HG03280 (cell line): ENCODE measurements around the gene HVCN1.
A peak's percentile ranks its signal among the peaks of the same experiment; 100 is the strongest.
"Not testable (repeated sequence)": the region's sequence is repeated elsewhere in the genome, so short reads cannot be mapped to it uniquely, and the experiment has no call there.

Source experiments
- ATAC-seq: cut with Tn5 transposase; IDR thresholded peaks from one replicate; pipeline ENCODE4 v1.9.1; 2021; ENCODE audit warnings: mild to moderate bottlenecking, moderate library complexity; ENCODE audit not compliant: unreplicated experiment

HVCN1 gene

GRCh38 chr12:110619534-110619953 lies 69.4 kb downstream of the HVCN1 start:
- ATAC-seq: no peak

- no peak for ATAC-seq
Measured at GRCh38 chr12:110616471-110617115, 72.3 kb downstream of the HVCN1 start.

GRCh38 chr12:110615171-110615570 lies 73.7 kb downstream of the HVCN1 start:
- ATAC-seq: no peak

- ATAC-seq: peak; percentile 94
Measured at GRCh38 chr12:110613771-110614684, 74.9 kb downstream of the HVCN1 start, which contains the start of gene TCTN1. Gene TCTN1, plus strand, starts transcription at chr12:110614129. Its CDS starts 54 bp downstream, at chr12:110614183.

- no peak for ATAC-seq
Measured at GRCh38 chr12:110613071-110613770, 75.7 kb downstream of the HVCN1 start.

GRCh38 chr12:110606253-110606611 lies 82.7 kb downstream of the HVCN1 start:
- no peak for ATAC-seq

- ATAC-seq: not testable (repeated sequence)
Measured at GRCh38 chr12:110602085-110602814, 86.7 kb downstream of the HVCN1 start.

GRCh38 chr12:110600254-110600653 lies 88.7 kb downstream of the HVCN1 start:
- no peak for ATAC-seq

GRCh38 chr12:110599334-110599733 lies 89.6 kb downstream of the HVCN1 start:
- ATAC-seq: no peak
